T-helper 2 cell treated with Interferon-gamma antibody and Interleukin-4, amounts not matched to agents 100 ng/mL and 5 ng/mL, for 36 hours (primary cell): Measurements from ENCODE around the gene SPDEF. TPM values are rescaled to one million over a fixed set of nuclear protein-coding genes. Genes with fewer than 3 reads are reported as not detected.

Experiments used
- intact Hi-C: fragments of 100-400 bp; cut with micrococcal nuclease; formaldehyde crosslinking; loops from one replicate; pipeline ENCODE4 v1.15.1; 2023
- total RNA-seq: library from RNA; stranded (reverse); gene quantifications from 2 replicates; pipeline ENCODE4 v1.2.3, GENCODE V29; 2022

SPDEF gene
- total RNA-seq, 1 donor from 2014 or later: not detected

DNA sequence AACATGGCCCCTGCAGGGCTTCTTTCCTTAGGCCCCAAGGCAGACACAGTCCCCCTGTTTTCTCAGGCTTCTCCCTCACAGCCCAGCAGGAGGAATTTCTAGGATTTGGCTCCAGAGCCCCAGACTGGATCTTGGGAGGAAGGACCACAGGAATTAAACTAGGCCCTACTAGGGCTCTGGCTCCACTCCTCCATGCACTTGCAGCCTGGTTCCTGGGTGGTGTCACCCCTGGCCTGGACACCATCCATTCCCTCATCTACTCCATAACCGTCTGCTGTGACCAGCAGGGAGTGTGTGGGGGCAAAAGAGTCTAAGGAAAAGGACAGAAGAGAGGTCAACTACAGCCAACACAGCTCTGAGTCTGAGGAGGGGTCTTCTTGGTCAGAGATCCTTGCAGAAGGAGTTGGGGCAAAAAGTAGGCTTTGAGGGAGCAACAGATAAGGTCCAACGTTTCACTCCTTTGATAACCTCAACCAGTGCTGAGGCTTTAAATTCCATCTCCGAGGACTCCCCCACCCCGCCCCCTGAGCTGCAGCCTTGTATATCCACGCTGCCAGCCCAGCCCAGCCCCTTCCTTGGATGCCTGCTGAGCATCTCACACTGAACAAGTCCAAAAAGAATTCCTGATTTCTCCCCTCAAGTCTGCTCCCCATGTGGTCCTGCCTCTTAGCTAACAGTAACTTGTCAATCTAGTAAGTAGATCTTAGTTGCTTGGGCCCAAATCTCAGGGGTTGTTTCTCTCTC lies 27.9 kb upstream of the SPDEF start:
- intact Hi-C loops: no loop called here

GRCh38 chr6:34583461-34583860 lies 27.3 kb upstream of the SPDEF start:
- intact Hi-C loops: no loop called here

- intact Hi-C loops: no loop called here
Measured at GRCh38 chr6:34581561-34581920, 25.4 kb upstream of the SPDEF start.

- intact Hi-C loops: no loop called here
Measured at GRCh38 chr6:34580707-34581560, 24.8 kb upstream of the SPDEF start.

DNA sequence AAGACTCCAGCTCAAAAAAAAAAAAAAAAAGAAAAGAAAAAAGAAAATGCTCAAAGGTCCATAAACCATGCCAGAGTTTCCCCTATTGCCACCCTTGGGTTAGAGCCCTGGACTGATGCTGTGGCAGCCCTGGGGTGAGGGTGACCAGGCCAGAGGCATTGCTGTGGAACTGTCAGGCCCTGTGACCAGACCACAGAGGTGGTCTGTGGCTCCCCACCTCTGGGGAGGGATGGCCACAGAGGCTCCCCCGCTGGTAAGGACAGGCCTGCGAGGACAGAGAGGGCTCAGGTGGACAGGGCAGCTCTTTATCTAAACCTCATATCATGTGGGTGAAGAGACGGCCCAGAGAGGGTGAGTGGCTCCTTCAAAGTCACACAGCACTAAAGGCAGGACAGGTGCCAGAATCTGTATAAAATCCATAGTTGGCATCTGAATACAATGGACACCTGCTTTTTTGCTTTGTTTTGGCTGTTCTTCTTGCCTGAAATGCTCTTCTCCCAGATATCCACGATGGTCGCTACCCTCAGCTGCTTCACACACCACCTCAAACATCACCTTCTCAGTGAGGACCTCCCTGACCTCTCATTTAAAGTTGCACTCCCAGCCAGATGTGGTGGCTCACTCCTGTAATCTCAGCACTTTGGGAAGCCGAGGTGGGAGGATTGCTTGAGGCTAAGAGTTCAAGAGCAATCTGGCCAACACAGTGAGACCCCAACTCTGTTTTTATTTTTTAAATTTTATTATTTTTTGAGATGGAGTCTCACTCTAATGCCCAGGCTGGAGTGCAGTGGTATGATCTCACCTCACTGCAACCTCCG lies 22.5 kb upstream of the SPDEF start:
- intact Hi-C loops: no loop called here

GRCh38 chr6:34576286-34576955 lies 20.3 kb upstream of the SPDEF start:
- intact Hi-C loops: no loop called here

DNA sequence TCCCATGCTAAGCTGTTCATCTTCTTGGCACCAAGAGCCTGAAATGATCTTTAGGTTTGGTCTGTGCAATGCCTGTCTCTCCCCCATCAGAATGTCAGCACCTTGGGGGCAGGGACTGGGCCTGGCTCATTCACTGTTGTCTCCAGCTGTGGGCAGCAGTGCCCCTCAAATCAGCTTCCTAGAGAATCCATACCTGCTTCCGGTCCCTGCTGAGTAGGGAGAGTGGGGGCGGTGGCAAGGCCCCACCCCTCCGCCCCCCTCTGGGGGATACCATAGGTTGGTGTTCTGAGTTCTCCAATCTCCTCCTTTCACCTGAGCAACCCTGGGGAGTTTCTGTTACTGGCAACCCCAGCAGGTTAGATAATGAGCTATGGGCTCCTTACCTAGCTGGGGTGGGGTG lies 19.2 kb upstream of the SPDEF start:
- intact Hi-C loops: no loop called here

DNA sequence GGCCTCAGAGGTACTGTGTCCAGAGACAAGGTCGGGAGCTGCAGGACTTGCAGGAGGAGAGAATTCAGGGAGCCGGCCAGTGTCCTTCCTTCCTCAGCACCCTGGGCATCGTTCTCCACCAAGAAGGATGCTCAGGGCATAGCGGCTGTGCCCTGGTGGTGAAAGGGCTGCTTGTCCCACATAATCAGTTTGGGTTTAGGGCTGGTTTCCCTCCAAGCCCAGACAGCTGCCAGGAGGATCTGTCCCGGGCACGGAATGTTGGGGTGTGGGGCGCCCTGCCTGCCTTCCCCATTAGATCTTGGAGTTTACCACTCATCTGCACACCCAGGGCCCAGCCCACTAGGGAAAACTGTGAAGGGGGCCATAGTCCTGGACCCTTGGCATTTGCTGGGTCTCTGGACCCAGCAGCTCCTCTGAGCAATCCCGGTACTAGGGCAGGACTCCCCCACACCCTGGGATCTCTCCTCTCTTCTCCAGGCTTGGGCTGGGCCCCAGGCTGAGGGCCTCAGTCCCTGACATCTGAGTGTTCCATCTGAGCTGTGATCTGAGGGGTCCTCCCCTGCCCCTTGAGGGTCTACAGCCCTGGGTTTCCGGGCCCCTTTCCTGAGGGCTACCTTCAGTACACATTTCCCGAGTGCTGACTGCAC lies 18.6 kb upstream of the SPDEF start:
- intact Hi-C loops: no loop called here

- intact Hi-C loops: no loop called here
Measured at GRCh38 chr6:34573567-34574183, 17.5 kb upstream of the SPDEF start.

GRCh38 chr6:34572585-34572984 lies 16.5 kb upstream of the SPDEF start:
- intact Hi-C loops: no loop called here

DNA sequence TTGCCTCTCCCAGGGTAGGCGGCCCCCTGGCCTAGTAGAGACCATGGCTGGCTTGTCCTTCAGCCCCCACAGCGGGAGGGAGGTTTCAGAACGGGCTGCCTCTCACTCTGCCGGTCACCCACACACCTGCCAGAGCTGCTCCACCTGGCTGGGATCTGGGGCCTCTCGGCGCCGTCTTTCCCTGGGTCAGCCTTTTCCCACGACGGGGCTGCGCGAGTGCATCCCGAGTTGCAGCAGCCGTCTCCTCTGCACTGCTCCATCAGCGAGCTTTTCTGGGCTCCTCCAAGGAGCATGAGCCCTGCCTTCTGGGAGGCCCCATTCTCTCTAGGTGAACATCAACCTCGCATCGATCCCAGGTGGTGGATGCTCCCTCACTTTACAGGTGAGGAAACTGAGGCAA lies 15.9 kb upstream of the SPDEF start:
- intact Hi-C loops: no loop called here

DNA sequence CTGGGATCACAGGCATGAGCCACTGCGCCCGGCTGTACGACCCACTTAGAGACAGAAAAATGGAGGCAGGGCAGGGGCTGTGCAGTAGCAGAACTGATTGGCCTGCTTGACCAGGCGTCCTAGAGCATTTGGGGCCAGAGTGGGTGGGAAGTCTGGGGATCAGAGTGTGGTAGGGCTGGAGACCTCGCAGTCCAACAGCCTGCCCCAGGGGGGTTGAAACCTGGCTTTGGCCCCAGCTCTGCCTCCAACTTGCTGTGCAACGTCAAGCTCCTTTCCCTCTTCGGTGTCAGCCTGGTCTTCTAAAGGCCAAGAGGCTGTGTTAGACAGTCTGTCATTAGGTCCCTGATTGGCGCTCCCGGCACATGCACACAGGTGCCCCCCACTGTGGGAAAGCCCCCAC lies 15.3 kb upstream of the SPDEF start:
- intact Hi-C loops: no loop called here

DNA sequence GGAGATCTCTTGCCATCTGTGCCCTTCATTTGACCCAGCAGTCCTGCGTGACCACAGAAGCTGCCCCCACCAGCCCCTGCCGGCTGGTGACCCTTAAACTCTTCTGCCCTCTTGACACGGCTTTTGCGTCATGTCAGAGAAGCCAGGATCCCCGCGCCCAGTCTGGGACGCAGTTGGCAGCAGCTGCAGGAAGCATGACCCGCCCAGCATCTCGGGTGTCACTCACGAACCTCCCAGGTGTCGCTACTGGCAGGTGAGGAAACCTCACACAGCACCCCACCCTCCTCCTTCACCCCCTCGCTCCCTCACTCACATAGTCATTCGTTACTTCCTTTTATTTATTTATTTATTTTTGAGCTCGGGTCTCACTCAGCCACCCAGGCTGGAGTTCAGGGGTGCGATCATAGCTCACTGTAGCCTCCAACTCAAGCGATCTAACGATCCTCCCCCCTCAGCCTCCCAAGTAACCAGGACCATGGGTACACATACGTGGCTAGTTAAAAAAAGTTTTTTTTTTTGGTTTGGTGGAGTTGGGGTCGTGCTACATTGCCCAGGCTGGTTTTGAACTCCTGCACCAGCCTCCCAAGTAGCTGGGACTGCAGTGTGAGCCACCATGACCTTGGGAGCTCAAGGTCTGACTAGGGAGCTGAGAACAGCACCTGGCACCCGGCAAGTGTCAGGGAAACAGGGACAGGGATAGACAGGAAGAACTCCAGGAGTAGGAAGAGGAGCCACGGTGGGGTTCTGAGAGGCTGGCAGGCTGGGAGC lies 14.1 kb upstream of the SPDEF start:
- intact Hi-C loops: no loop called here

- intact Hi-C loops: no loop called here
Measured at GRCh38 chr6:34569361-34569973, 13.3 kb upstream of the SPDEF start.

DNA sequence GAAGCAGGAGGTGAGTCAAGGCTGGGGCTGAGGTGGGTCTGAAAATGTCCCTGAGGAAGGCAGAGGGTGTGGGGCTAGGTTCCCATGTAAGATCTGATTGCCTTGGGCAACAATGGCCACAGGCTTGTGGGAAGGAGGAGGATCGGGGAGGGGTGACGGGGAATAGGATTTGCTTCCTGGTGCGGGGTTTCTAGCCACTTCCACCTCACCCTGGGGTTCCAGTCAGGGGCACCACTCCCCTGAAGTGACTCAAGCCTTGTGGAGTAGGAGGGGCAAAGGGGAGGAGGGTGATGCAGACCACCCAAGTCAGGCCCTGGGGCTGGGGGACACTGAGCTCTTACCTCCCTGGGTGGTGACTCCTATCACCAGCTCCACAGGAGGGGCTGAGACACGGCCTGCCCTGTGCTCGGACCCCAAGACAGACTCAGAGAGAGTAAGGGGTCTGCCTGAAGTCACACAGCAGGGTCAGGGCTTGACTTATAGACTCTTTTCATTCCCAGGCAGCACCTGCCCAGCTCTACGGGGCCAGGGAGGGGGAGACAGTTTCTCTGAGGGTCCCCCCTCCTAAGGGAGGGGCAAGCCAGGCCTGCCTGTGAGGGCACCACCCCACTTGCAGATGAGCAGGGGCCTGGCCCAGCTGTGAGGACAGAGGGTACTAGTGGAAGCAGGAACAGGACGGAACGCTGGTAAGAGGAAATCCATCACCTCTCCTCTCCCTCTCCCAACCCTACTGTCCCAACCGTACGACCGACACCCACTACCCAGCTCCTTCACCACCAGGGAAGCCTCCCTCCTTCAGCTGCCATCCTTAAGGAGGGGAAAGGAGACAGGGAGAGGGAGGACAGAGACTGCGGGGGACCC lies 12.4 kb upstream of the SPDEF start:
- intact Hi-C loops: no loop called here

DNA sequence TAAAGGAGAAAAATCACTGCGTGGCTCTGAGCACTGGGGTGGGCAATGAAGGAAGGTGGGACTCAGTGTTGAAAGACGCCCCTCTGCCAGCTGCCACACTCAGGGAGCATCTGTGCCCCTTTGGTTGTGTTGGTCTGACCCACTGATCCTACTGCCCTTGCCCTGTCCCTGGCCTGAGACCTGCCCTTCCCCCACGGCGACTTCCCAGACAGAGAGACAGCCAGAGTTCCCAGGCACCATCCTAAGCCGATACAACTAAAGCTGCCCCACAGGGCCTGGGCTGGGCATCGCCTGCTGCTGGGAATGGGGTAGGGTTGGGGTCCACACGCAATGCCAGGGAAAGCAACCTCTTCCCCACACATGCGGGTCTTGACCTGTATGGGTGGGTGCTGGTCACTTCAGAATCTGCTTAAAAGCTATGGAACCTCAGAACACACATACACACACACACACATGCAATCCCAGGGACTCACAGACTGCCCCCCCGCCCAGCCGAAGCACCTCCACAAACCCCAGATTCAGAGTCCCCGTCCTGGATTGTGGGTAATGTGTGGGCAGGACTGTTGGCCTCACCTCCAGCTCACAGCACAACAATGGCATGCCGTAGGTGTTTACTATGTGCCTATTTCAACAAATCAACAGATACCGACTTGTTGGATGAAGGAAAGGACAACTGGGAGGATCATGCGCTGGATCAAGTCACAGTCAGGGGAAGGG lies 10.9 kb upstream of the SPDEF start:
- intact Hi-C loops: no loop called here

DNA sequence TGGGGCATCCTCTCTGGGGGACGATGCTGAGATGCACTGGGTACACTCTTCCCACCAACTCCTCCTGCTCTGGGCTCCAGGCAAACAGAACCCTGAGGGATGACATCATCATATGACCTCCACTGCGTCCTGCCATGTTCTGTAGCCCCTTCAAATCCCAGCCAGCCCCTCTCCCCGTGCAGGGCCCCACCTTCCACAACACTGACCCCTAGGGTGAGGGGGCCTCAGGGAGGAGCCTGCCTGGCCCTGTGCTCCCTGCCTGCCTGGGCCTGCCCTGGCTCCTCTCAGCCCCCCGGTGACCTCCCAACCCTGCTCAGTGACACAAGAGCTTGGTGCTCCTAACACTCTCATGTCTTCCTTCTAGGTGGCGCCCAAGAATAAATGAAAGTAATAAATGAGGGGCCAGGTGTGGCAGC lies 9.6 kb upstream of the SPDEF start:
- intact Hi-C loops: no loop called here

- intact Hi-C loops: no loop called here
Measured at GRCh38 chr6:34564181-34564580, 8.1 kb upstream of the SPDEF start.
